ENCODE measurements around the gene DDX10.

The DDX10 gene

GRCh38 chr11:108934289-108934688, 269.4 kb downstream of the DDX10 start:
- Histone ChIP-seq H3K27ac (ENCODE audit: insufficient read depth, low read length, poor library complexity, severe bottlenecking) (no peak overlapping the region), H3K9me3 (ENCODE audit: control insufficient read depth, low read length) (no peaks in the 10 kb centered on the region), H3K4me3 (ENCODE audit: insufficient read depth, low read depth, low read length, poor library complexity, severe bottlenecking) (no peak overlapping the region), H3K36me3 (ENCODE audit: control insufficient read depth, insufficient read depth, low read length) (no peaks in the 10 kb centered on the region), H3K27me3 (replicated peaks; ENCODE audit: control insufficient read depth, insufficient read depth, low read length, poor library complexity, severe bottlenecking) (no peaks in the 10 kb centered on the region), H3K4me1 (ENCODE audit: control insufficient read depth, insufficient read depth, low read length, poor library complexity, severe bottlenecking) (no peaks in the 10 kb centered on the region)
- DNase-seq = no peak

GRCh38 chr11:108934696-108935095, 269.8 kb downstream of the DDX10 start:
- Histone ChIP-seq H3K4me1 (ENCODE audit: control insufficient read depth, insufficient read depth, low read length, poor library complexity, severe bottlenecking) (no peaks in the 10 kb centered on the region), H3K4me3 (ENCODE audit: insufficient read depth, low read depth, low read length, poor library complexity, severe bottlenecking) (no peak overlapping the region), H3K9me3 (ENCODE audit: control insufficient read depth, low read length) (no peaks in the 10 kb centered on the region), H3K36me3 (ENCODE audit: control insufficient read depth, insufficient read depth, low read length) (no peaks in the 10 kb centered on the region), H3K27ac (ENCODE audit: insufficient read depth, low read length, poor library complexity, severe bottlenecking) (no peak overlapping the region), H3K27me3 (replicated peaks; ENCODE audit: control insufficient read depth, insufficient read depth, low read length, poor library complexity, severe bottlenecking) (no peaks in the 10 kb centered on the region)
- no peak for DNase-seq

GRCh38 chr11:108937746-108938145, 272.9 kb downstream of the DDX10 start:
- no peaks in the 10 kb centered on the region for H3K4me1 ChIP-seq (ENCODE audit: control insufficient read depth, insufficient read depth, low read length, poor library complexity, severe bottlenecking)
- H3K36me3 ChIP-seq (ENCODE audit: control insufficient read depth, insufficient read depth, low read length) = peaks cover 7% of the 10 kb centered on the region
- no peak for DNase-seq
- H3K9me3 ChIP-seq (ENCODE audit: control insufficient read depth, low read length) = no peaks in the 10 kb centered on the region
- H3K4me3 ChIP-seq (ENCODE audit: insufficient read depth, low read depth, low read length, poor library complexity, severe bottlenecking) = no peak overlapping the region
- H3K27ac ChIP-seq (ENCODE audit: insufficient read depth, low read length, poor library complexity, severe bottlenecking) = no peak overlapping the region
- H3K27me3 ChIP-seq (replicated peaks; ENCODE audit: control insufficient read depth, insufficient read depth, low read length, poor library complexity, severe bottlenecking) = no peaks in the 10 kb centered on the region

- Histone ChIP-seq H3K4me3 (ENCODE audit: insufficient read depth, low read depth, low read length, poor library complexity, severe bottlenecking) (no peak overlapping the region), H3K4me1 (ENCODE audit: control insufficient read depth, insufficient read depth, low read length, poor library complexity, severe bottlenecking) (no peaks in the 10 kb centered on the region), H3K36me3 (ENCODE audit: control insufficient read depth, insufficient read depth, low read length) (peaks cover 7% of the 10 kb centered on the region), H3K27me3 (replicated peaks; ENCODE audit: control insufficient read depth, insufficient read depth, low read length, poor library complexity, severe bottlenecking) (no peaks in the 10 kb centered on the region), H3K27ac (ENCODE audit: insufficient read depth, low read length, poor library complexity, severe bottlenecking) (no peak overlapping the region), H3K9me3 (ENCODE audit: control insufficient read depth, low read length) (no peaks in the 10 kb centered on the region)
- no peak for DNase-seq
Observed at GRCh38 chr11:108938604-108939003, 273.7 kb downstream of the DDX10 start.

- Histone ChIP-seq H3K4me1 (ENCODE audit: control insufficient read depth, insufficient read depth, low read length, poor library complexity, severe bottlenecking) (no peaks in the 10 kb centered on the region), H3K9me3 (ENCODE audit: control insufficient read depth, low read length) (no peaks in the 10 kb centered on the region), H3K27ac (ENCODE audit: insufficient read depth, low read length, poor library complexity, severe bottlenecking) (no peak overlapping the region), H3K27me3 (replicated peaks; ENCODE audit: control insufficient read depth, insufficient read depth, low read length, poor library complexity, severe bottlenecking) (no peaks in the 10 kb centered on the region), H3K36me3 (ENCODE audit: control insufficient read depth, insufficient read depth, low read length) (peaks cover 7% of the 10 kb centered on the region), H3K4me3 (ENCODE audit: insufficient read depth, low read depth, low read length, poor library complexity, severe bottlenecking) (no peak overlapping the region)
- DNase-seq = no peak
Observed at GRCh38 chr11:108939135-108939534, 274.3 kb downstream of the DDX10 start.

- Histone ChIP-seq H3K36me3 (ENCODE audit: control insufficient read depth, insufficient read depth, low read length) (peaks cover 7% of the 10 kb centered on the region), H3K9me3 (ENCODE audit: control insufficient read depth, low read length) (no peaks in the 10 kb centered on the region), H3K4me1 (ENCODE audit: control insufficient read depth, insufficient read depth, low read length, poor library complexity, severe bottlenecking) (no peaks in the 10 kb centered on the region), H3K27me3 (replicated peaks; ENCODE audit: control insufficient read depth, insufficient read depth, low read length, poor library complexity, severe bottlenecking) (no peaks in the 10 kb centered on the region), H3K4me3 (ENCODE audit: insufficient read depth, low read depth, low read length, poor library complexity, severe bottlenecking) (no peak overlapping the region), H3K27ac (ENCODE audit: insufficient read depth, low read length, poor library complexity, severe bottlenecking) (no peak overlapping the region)
- DNase-seq = no peak
Observed at GRCh38 chr11:108943853-108944252, 279.0 kb downstream of the DDX10 start.

GRCh38 chr11:108944471-108945178, 279.8 kb downstream of the DDX10 start:
- Histone ChIP-seq H3K27ac (ENCODE audit: insufficient read depth, low read length, poor library complexity, severe bottlenecking) (no peak overlapping the region), H3K4me3 (ENCODE audit: insufficient read depth, low read depth, low read length, poor library complexity, severe bottlenecking) (no peak overlapping the region), H3K27me3 (replicated peaks; ENCODE audit: control insufficient read depth, insufficient read depth, low read length, poor library complexity, severe bottlenecking) (no peaks in the 10 kb centered on the region), H3K36me3 (ENCODE audit: control insufficient read depth, insufficient read depth, low read length) (peaks cover 7% of the 10 kb centered on the region), H3K9me3 (ENCODE audit: control insufficient read depth, low read length) (no peaks in the 10 kb centered on the region), H3K4me1 (ENCODE audit: control insufficient read depth, insufficient read depth, low read length, poor library complexity, severe bottlenecking) (no peaks in the 10 kb centered on the region)
- no peak for DNase-seq

GRCh38 chr11:108945341-108945740, 280.5 kb downstream of the DDX10 start:
- H3K36me3 ChIP-seq (ENCODE audit: control insufficient read depth, insufficient read depth, low read length) = peaks cover 2% of the 10 kb centered on the region
- no peak for DNase-seq
- no peaks in the 10 kb centered on the region for H3K4me1 ChIP-seq (ENCODE audit: control insufficient read depth, insufficient read depth, low read length, poor library complexity, severe bottlenecking)
- H3K4me3 ChIP-seq (ENCODE audit: insufficient read depth, low read depth, low read length, poor library complexity, severe bottlenecking) = no peak overlapping the region
- no peaks in the 10 kb centered on the region for H3K27me3 ChIP-seq (replicated peaks; ENCODE audit: control insufficient read depth, insufficient read depth, low read length, poor library complexity, severe bottlenecking)
- no peaks in the 10 kb centered on the region for H3K9me3 ChIP-seq (ENCODE audit: control insufficient read depth, low read length)
- H3K27ac ChIP-seq (ENCODE audit: insufficient read depth, low read length, poor library complexity, severe bottlenecking) = no peak overlapping the region

- no peaks in the 10 kb centered on the region for H3K4me1 ChIP-seq (ENCODE audit: control insufficient read depth, insufficient read depth, low read length, poor library complexity, severe bottlenecking)
- no peaks in the 10 kb centered on the region for H3K36me3 ChIP-seq (ENCODE audit: control insufficient read depth, insufficient read depth, low read length)
- H3K9me3 ChIP-seq (ENCODE audit: control insufficient read depth, low read length) = no peaks in the 10 kb centered on the region
- no peaks in the 10 kb centered on the region for H3K27me3 ChIP-seq (replicated peaks; ENCODE audit: control insufficient read depth, insufficient read depth, low read length, poor library complexity, severe bottlenecking)
- H3K4me3 ChIP-seq (ENCODE audit: insufficient read depth, low read depth, low read length, poor library complexity, severe bottlenecking) = no peak overlapping the region
- no peak for DNase-seq
- H3K27ac ChIP-seq (ENCODE audit: insufficient read depth, low read length, poor library complexity, severe bottlenecking) = no peak overlapping the region
Observed at GRCh38 chr11:108947654-108948570, 283.0 kb downstream of the DDX10 start.

Measured in effector memory CD4-positive, alpha-beta T cell (primary cell).